H1 (cell line): ENCODE results near the gene OR51B4. TPM values are rescaled to one million over a fixed set of nuclear protein-coding genes. Genes with fewer than 3 reads are reported as not detected.

Experiments used
- CTCF ChIA-PET: fragments of 300-600 bp; sonication (Branson Sonifier 250); formaldehyde crosslinking; loops from one replicate; lab custom pipeline; 2021; ENCODE audit not compliant: partially characterized antibody; lab: Charles Lee
- POLR2A ChIA-PET: fragments of 300-600 bp; sonication (Branson Sonifier 250); formaldehyde crosslinking; loops from one replicate; lab custom pipeline; 2021; ENCODE audit warnings: inconsistent platforms; ENCODE audit not compliant: partially characterized antibody; lab: Charles Lee
- DNase-seq, 2 experiments: peaks; one replicate each; pipeline versions ENCODE4 v3.0.0 to v3.0.0-alpha.2; 2010 to 2022; ENCODE audit warnings: low spot score in 2 of 2, low read depth in 1 of 2, mixed read lengths in 1 of 2
- FAIRE-seq: peaks from 2 replicates; lab custom pipeline; 2011; peaks lifted over from hg19 to GRCh38; lab: Jason Lieb, UNC
- H2AFZ ChIP-seq: 2 replicates; pipeline ENCODE4 v1.8.1; 2012; ENCODE audit warnings: low read length, inconsistent platforms
- H2AK5ac ChIP-seq: 2 replicates; pipeline ENCODE4 v1.6.1; 2013; ENCODE audit warnings: low read depth, low read length
- H2BK120ac ChIP-seq: replicated peaks from 2 replicates; pipeline ENCODE3; 2013; ENCODE audit warnings: low read depth, low read length, inconsistent platforms
- H2BK12ac ChIP-seq: 2 replicates; pipeline ENCODE4 v1.6.1; 2013; ENCODE audit warnings: low read depth, low read length
- H2BK15ac ChIP-seq: 2 replicates; pipeline ENCODE4 v1.6.1; 2013; ENCODE audit warnings: low read length
- H2BK20ac ChIP-seq: 2 replicates; pipeline ENCODE4 v1.6.1; 2013; ENCODE audit warnings: low read length
- H2BK5ac ChIP-seq: 2 replicates; pipeline ENCODE4 v1.6.1; 2013; ENCODE audit warnings: low read depth, low read length
- H3K14ac ChIP-seq: 2 replicates; pipeline ENCODE4 v1.6.1; 2013; ENCODE audit warnings: inconsistent platforms; ENCODE audit not compliant: insufficient read length
- H3K18ac ChIP-seq: 2 replicates; pipeline ENCODE4 v1.6.1; 2013; ENCODE audit warnings: low read length; ENCODE audit errors: extremely low read depth
- H3K23ac ChIP-seq: 2 replicates; pipeline ENCODE4 v1.6.1; 2013; ENCODE audit warnings: inconsistent platforms; ENCODE audit not compliant: insufficient read length
- H3K23me2 ChIP-seq: 2 replicates; pipeline ENCODE4 v1.6.1; 2013; ENCODE audit warnings: low read depth, low read length
- H3K27ac ChIP-seq: 2 replicates; pipeline ENCODE4 v1.6.1; 2011; ENCODE audit warnings: low read depth, low read length, inconsistent platforms
- H3K27me3 ChIP-seq, 4 experiments: replicated peaks in 1 of 4; 1 replicate in 1 of 4; 2 replicates in 3 of 4; pipeline versions ENCODE4 v1.6.1 to v1.8.1; 2011 to 2013; ENCODE audit warnings: low read length in 3 of 4, mild to moderate bottlenecking in 3 of 4, inconsistent platforms in 2 of 4, mixed read lengths in 2 of 4, moderate library complexity in 1 of 4; ENCODE audit not compliant: control insufficient read depth in 3 of 4, insufficient read depth in 3 of 4; ENCODE audit errors: extremely low read depth in 1 of 4
- H3K36me3 ChIP-seq, 4 experiments: 2 replicates each; pipeline versions ENCODE4 v1.6.1 to v1.8.1; 2011 to 2013; ENCODE audit warnings: mild to moderate bottlenecking in 4 of 4, low read length in 3 of 4, moderate library complexity in 2 of 4, control low read depth in 1 of 4, inconsistent platforms in 1 of 4; ENCODE audit not compliant: insufficient read depth in 4 of 4, control insufficient read depth in 2 of 4
- H3K4ac ChIP-seq: replicated peaks from 2 replicates; pipeline ENCODE3; 2013; ENCODE audit warnings: low read length, low read depth, mixed read lengths, inconsistent platforms; ENCODE audit not compliant: insufficient read length
- H3K4me1 ChIP-seq, 4 experiments: replicated peaks in 1 of 4; 1 replicate in 1 of 4; 2 replicates in 3 of 4; pipeline versions ENCODE4 v1.6.1 to v1.8.1; 2011 to 2013; ENCODE audit warnings: low read length in 3 of 4, inconsistent platforms in 2 of 4, mixed read lengths in 1 of 4; ENCODE audit not compliant: insufficient read depth in 4 of 4, control insufficient read depth in 3 of 4
- H3K4me2 ChIP-seq, 2 experiments: 2 replicates each; pipeline versions ENCODE4 v1.6.1 to v1.8.1; 2011 to 2013; ENCODE audit warnings: low read depth in 2 of 2, low read length in 2 of 2, control low read depth in 1 of 2, inconsistent platforms in 1 of 2, mild to moderate bottlenecking in 1 of 2; ENCODE audit not compliant: insufficient read depth in 1 of 2
- H3K4me3 ChIP-seq, 4 experiments: fragments of 200-600, 300-600 bp in 1 of 4; sonication (generic), shearing (Covaris generic), sonication (Bioruptor Twin) in 1 of 4; 2 replicates each; pipeline versions ENCODE4 v1.5.1 to v1.8.1; 2011 to 2016; ENCODE audit warnings: low read length in 4 of 4, low read depth in 3 of 4, control low read depth in 2 of 4, inconsistent platforms in 2 of 4, mild to moderate bottlenecking in 2 of 4, mixed read lengths in 1 of 4, moderate library complexity in 1 of 4; ENCODE audit not compliant: insufficient read depth in 2 of 4; ENCODE audit errors: extremely low read depth in 1 of 4
- H3K56ac ChIP-seq: replicated peaks from 2 replicates; pipeline ENCODE3; 2013; ENCODE audit warnings: low read depth, mild to moderate bottlenecking, mixed read lengths, low read length, inconsistent platforms; ENCODE audit not compliant: insufficient read length
- H3K79me1 ChIP-seq: 2 replicates; pipeline ENCODE4 v1.6.1; 2013; ENCODE audit warnings: low read depth, low read length, control low read depth
- H3K79me2 ChIP-seq, 2 experiments: 2 replicates each; pipeline versions ENCODE4 v1.6.1 to v1.8.1; 2012 to 2013; ENCODE audit warnings: low read length in 2 of 2, mild to moderate bottlenecking in 2 of 2, inconsistent platforms in 1 of 2; ENCODE audit not compliant: insufficient read depth in 2 of 2, control insufficient read depth in 1 of 2
- H3K9ac ChIP-seq, 4 experiments: replicated peaks in 1 of 4; 1 replicate in 1 of 4; 2 replicates in 3 of 4; pipeline versions ENCODE4 v1.6.1 to v1.8.1; 2011 to 2013; ENCODE audit warnings: low read depth in 3 of 4, low read length in 3 of 4, control low read depth in 2 of 4, mild to moderate bottlenecking in 2 of 4, moderate library complexity in 2 of 4, inconsistent platforms in 1 of 4; ENCODE audit errors: extremely low read depth in 1 of 4
- H3K9me3 ChIP-seq, 2 experiments: 2 replicates each; pipeline versions ENCODE4 v1.6.1 to v1.8.1; 2012 to 2013; ENCODE audit warnings: mild to moderate bottlenecking in 2 of 2, moderate library complexity in 2 of 2, control low read depth in 1 of 2, inconsistent platforms in 1 of 2, low read depth in 1 of 2, low read length in 1 of 2, mixed read lengths in 1 of 2; ENCODE audit not compliant: insufficient read depth in 2 of 2
- H4K20me1 ChIP-seq, 2 experiments: replicated peaks in 1 of 2; 2 replicates each; pipeline versions ENCODE3 to v1.8.1; 2011 to 2013; ENCODE audit warnings: inconsistent platforms in 2 of 2, low read length in 2 of 2, mild to moderate bottlenecking in 1 of 2; ENCODE audit not compliant: insufficient read depth in 2 of 2, control insufficient read depth in 1 of 2
- H4K5ac ChIP-seq: 2 replicates; pipeline ENCODE4 v1.6.1; 2013; ENCODE audit warnings: low read length, low read depth, mixed read lengths, inconsistent platforms; ENCODE audit not compliant: insufficient read length
- H4K8ac ChIP-seq: 2 replicates; pipeline ENCODE4 v1.8.0; 2013; ENCODE audit warnings: mild to moderate bottlenecking, moderate library complexity, low read length, inconsistent platforms; ENCODE audit not compliant: insufficient read depth; ENCODE audit errors: extremely low read depth
- H4K91ac ChIP-seq: replicated peaks from 2 replicates; pipeline ENCODE3; 2013; ENCODE audit warnings: low read length, mixed read lengths, inconsistent platforms; ENCODE audit not compliant: insufficient read length
- CBX5 ChIP-seq: fragments of 300-800, 300-1000 bp; sonication (generic); IDR thresholded peaks from 2 replicates; pipeline ENCODE4 v1.7.1; 2016; ENCODE audit warnings: antibody characterized with exemption, low read length, low read depth
- CBX8 ChIP-seq: fragments of 300-800, 300-1000 bp; sonication (generic); IDR thresholded peaks from 2 replicates; pipeline ENCODE4 v1.7.1; 2016; ENCODE audit warnings: low read depth, low read length, borderline replicate concordance
- CHD2 ChIP-seq: IDR thresholded peaks from 2 replicates; pipeline ENCODE4 v1.6.1; 2012; ENCODE audit warnings: low read length, improper control_type of control experiment
- CTBP2 ChIP-seq: IDR thresholded peaks from 2 replicates; pipeline ENCODE4 v1.7.0; 2011; ENCODE audit warnings: borderline replicate concordance, mild to moderate bottlenecking, moderate library complexity, mixed read lengths, low read length; ENCODE audit not compliant: insufficient read depth, insufficient read length
- CTCF ChIP-seq, 3 experiments: IDR thresholded peaks; 1 replicate in 2 of 3; 2 replicates in 1 of 3; pipeline versions ENCODE4 v1.5.1 to v1.6.1; 2011; ENCODE audit warnings: low read length in 3 of 3, mild to moderate bottlenecking in 3 of 3, inconsistent platforms in 2 of 3, low read depth in 1 of 3, moderate library complexity in 1 of 3; ENCODE audit not compliant: insufficient read depth in 1 of 3; ENCODE audit errors: control extremely low read depth in 1 of 3
- MAX ChIP-seq: IDR thresholded peaks from 2 replicates; pipeline ENCODE4 v1.6.1; 2012; ENCODE audit warnings: inconsistent platforms
- NANOG ChIP-seq: IDR thresholded peaks from 2 replicates; pipeline ENCODE4 v1.6.1; 2011; ENCODE audit warnings: low read length, low read depth, mild to moderate bottlenecking, inconsistent platforms; ENCODE audit not compliant: insufficient read depth, poor library complexity, severe bottlenecking
- POLR2A ChIP-seq, 2 experiments: IDR thresholded peaks; 1 replicate in 1 of 2; 2 replicates in 1 of 2; pipeline ENCODE4 v1.6.1; 2011; ENCODE audit warnings: low read depth in 2 of 2, low read length in 2 of 2, mild to moderate bottlenecking in 2 of 2; ENCODE audit errors: control extremely low read depth in 1 of 2
- SP1 ChIP-seq: IDR thresholded peaks from 2 replicates; pipeline ENCODE4 v1.6.1; 2011; ENCODE audit warnings: low read depth, low read length
- ZNF274 ChIP-seq: IDR thresholded peaks from 2 replicates; pipeline ENCODE4 v1.7.0; 2012; ENCODE audit warnings: low read length, borderline replicate concordance; ENCODE audit errors: extremely low read depth
- WGBS, 2 experiments: shearing (Covaris generic) in 1 of 2; methylation state at CpG; one replicate each; pipeline versions ENCODE4 v1.1.6 to v1.1.7; 2013 to 2015; ENCODE audit warnings: low lambda C conversion rate in 2 of 2, mixed read lengths in 2 of 2, inconsistent platforms in 1 of 2, low coverage in 1 of 2, missing lambda C conversion rate in 1 of 2; ENCODE audit not compliant: insufficient replicate concordance in 2 of 2, insufficient coverage in 1 of 2, insufficient read length in 1 of 2; ENCODE audit errors: extremely low coverage in 1 of 2, missing lambda C conversion rate in 1 of 2; 5-methylcytosine and 5-hydroxymethylcytosine counted together
- polyA plus RNA-seq, 7 experiments: library from polyadenylated mRNA; depleted of rRNA in 3 of 7; stranded (reverse) in 5 of 7; unstranded in 2 of 7; fragments of >200 nt in 5 of 7; fragments of 200-250 nt in 2 of 7; gene quantifications; 1 replicate in 5 of 7; 2 replicates in 1 of 7; 4 replicates in 1 of 7; pipeline versions ENCODE4 v1.2.1 to v1.2.3, GENCODE V29; 2011 to 2013; ENCODE audit warnings: missing spikeins in 2 of 7, mixed read lengths in 2 of 7
- total RNA-seq: library from RNA; stranded (reverse); fragmentation: NEBNext Ultra II Directional; extraction: Animal tissue kit (Norgen Biotek cat#: 25700); gene quantifications from 2 replicates; pipeline ENCODE4 v1.2.1, GENCODE V29; 2021

Gene OR51B4
- total and polyA plus RNA-seq, 2 of the 8 experiments (the other 6 are each of a cell fraction or from before 2014, with no cell fraction given) = not detected

GRCh38 chr11:5297721-5298323, 3.9 kb downstream of the OR51B4 start:
- POLR2A ChIA-PET = no interaction called here
- no peak overlapping the region for H2BK120ac ChIP-seq
- no peak for FAIRE-seq
- no peak overlapping the region for H3K56ac ChIP-seq
- H3K23ac ChIP-seq = no peak overlapping the region
- H2BK20ac ChIP-seq = no peak overlapping the region
- H2AFZ ChIP-seq = no peak overlapping the region
- DNase-seq = no peak
- 98% methylated on average over 4 of the region's 4 CpGs; no CpG with 5 or more reads in 1 of the 2 experiments for WGBS, 2 experiments
- no peak overlapping the region for H2BK5ac ChIP-seq
- H3K4me1 ChIP-seq = no peaks in the 10 kb centered on the region
- no peaks in the 10 kb centered on the region for H3K23me2 ChIP-seq
- no peaks in the 10 kb centered on the region for H3K27me3 ChIP-seq
- no peak overlapping the region for H3K27ac ChIP-seq
- H3K18ac ChIP-seq = no peak overlapping the region
- no peak overlapping the region for H4K8ac ChIP-seq
- H4K20me1 ChIP-seq = no peaks in the 10 kb centered on the region
- no peak overlapping the region for H3K9ac ChIP-seq
- no peak overlapping the region for H4K5ac ChIP-seq
- TF ChIP-seq MAX = no peak
- no peak for TF ChIP-seq POLR2A (IDR thresholded peaks at IDR 0.05; ENCODE audit: control extremely low read depth in 1 of 2, low read depth in 2 of 2, low read length in 2 of 2)
- TF ChIP-seq NANOG = no peak
- no peak for TF ChIP-seq CBX8
- TF ChIP-seq CTBP2 = no peak
- no peak for TF ChIP-seq CHD2
- no peak for TF ChIP-seq CBX5
- TF ChIP-seq ZNF274 = no peak
- TF ChIP-seq SP1 = no peak
- no peak for TF ChIP-seq CTCF (IDR thresholded peaks at IDR 0.05; ENCODE audit: control extremely low read depth in 1 of 3, insufficient read depth in 1 of 3, low read depth in 1 of 3, low read length in 3 of 3)
- H2AK5ac ChIP-seq = no peak overlapping the region
- CTCF ChIA-PET = interaction anchor here (0.7 to 2.5 kb wide), 7 partner anchors 29 to 1111 kb away, joined by 3 to 9 read pairs (median 3); no protein-coding TSS in a partner anchor
- no peaks in the 10 kb centered on the region for H3K79me1 ChIP-seq
- H3K9me3 ChIP-seq = no peaks in the 10 kb centered on the region; a peak in 1 of 4 replicates
- no peak overlapping the region for H4K91ac ChIP-seq
- no peak overlapping the region for H3K4me3 ChIP-seq
- H2BK12ac ChIP-seq = no peak overlapping the region
- H3K36me3 ChIP-seq = no peaks in the 10 kb centered on the region
- H3K79me2 ChIP-seq = no peaks in the 10 kb centered on the region
- H3K14ac ChIP-seq = no peak overlapping the region
- H2BK15ac ChIP-seq = no peak overlapping the region
- H3K4ac ChIP-seq = no peak overlapping the region
- no peak overlapping the region for H3K4me2 ChIP-seq
